UCSD-AML1 (cell line): ENCODE results near the gene SLC47A2.
"Not testable (repeated sequence)": the region's sequence is repeated elsewhere in the genome, so short reads cannot be mapped to it uniquely, and the experiment has no call there.

Source experiments
- DNase-seq: peaks from one replicate; lab custom pipeline; 2025; ENCODE audit not compliant: unreplicated experiment; lab: John Stamatoyannopoulos, UW

Gene SLC47A2

GRCh38 chr17:19716108-19717030, at the start of gene SLC47A2:
Gene SLC47A2, minus strand, starts transcription at chr17:19716584. Its CDS starts 29 bp downstream, at chr17:19716555.
- DNase-seq = no peak

GRCh38 chr17:19766016-19766415, 49.6 kb upstream of the SLC47A2 start:
- DNase-seq = no peak

GRCh38 chr17:19763991-19764390, 47.6 kb upstream of the SLC47A2 start:
- not testable (repeated sequence) for DNase-seq

GRCh38 chr17:19763416-19763815, 47.0 kb upstream of the SLC47A2 start:
- no peak for DNase-seq

- DNase-seq = peak; percentile 47
Observed at GRCh38 chr17:19762515-19762961, 46.2 kb upstream of the SLC47A2 start.

- no peak for DNase-seq
Observed at GRCh38 chr17:19760746-19761145, 44.4 kb upstream of the SLC47A2 start.

GRCh38 chr17:19759568-19760549, 43.5 kb upstream of the SLC47A2 start:
- no peak for DNase-seq

- no peak for DNase-seq
Observed at GRCh38 chr17:19757536-19758180, 41.3 kb upstream of the SLC47A2 start.

GRCh38 chr17:19756546-19756945, 40.2 kb upstream of the SLC47A2 start:
- no peak for DNase-seq

- DNase-seq = no peak
Observed at GRCh38 chr17:19755821-19756510, 39.6 kb upstream of the SLC47A2 start.

- DNase-seq = no peak
Observed at GRCh38 chr17:19755392-19755791, 39.0 kb upstream of the SLC47A2 start.

- DNase-seq = no peak
Observed at GRCh38 chr17:19753661-19754463, 37.5 kb upstream of the SLC47A2 start.

- DNase-seq = peak; percentile 52
Observed at GRCh38 chr17:19753051-19753509, 36.7 kb upstream of the SLC47A2 start.

- no peak for DNase-seq
Observed at GRCh38 chr17:19752216-19753050, 36.0 kb upstream of the SLC47A2 start.

- no peak for DNase-seq
Observed at GRCh38 chr17:19750835-19751234, 34.5 kb upstream of the SLC47A2 start.

GRCh38 chr17:19750020-19750572, 33.7 kb upstream of the SLC47A2 start:
- DNase-seq = no peak

- no peak for DNase-seq
Observed at GRCh38 chr17:19748807-19749193, 32.4 kb upstream of the SLC47A2 start.
